Measurements from ENCODE around the gene KCNK3. TPM values are rescaled to one million over a fixed set of nuclear protein-coding genes. Genes with fewer than 3 reads are reported as not detected.
"Not testable (repeated sequence)": the region's sequence is repeated elsewhere in the genome, so short reads cannot be mapped to it uniquely, and the experiment has no call there.

Gene KCNK3
- total RNA-seq, 1 experiment from 2014 or later: 1.1 TPM

DNA sequence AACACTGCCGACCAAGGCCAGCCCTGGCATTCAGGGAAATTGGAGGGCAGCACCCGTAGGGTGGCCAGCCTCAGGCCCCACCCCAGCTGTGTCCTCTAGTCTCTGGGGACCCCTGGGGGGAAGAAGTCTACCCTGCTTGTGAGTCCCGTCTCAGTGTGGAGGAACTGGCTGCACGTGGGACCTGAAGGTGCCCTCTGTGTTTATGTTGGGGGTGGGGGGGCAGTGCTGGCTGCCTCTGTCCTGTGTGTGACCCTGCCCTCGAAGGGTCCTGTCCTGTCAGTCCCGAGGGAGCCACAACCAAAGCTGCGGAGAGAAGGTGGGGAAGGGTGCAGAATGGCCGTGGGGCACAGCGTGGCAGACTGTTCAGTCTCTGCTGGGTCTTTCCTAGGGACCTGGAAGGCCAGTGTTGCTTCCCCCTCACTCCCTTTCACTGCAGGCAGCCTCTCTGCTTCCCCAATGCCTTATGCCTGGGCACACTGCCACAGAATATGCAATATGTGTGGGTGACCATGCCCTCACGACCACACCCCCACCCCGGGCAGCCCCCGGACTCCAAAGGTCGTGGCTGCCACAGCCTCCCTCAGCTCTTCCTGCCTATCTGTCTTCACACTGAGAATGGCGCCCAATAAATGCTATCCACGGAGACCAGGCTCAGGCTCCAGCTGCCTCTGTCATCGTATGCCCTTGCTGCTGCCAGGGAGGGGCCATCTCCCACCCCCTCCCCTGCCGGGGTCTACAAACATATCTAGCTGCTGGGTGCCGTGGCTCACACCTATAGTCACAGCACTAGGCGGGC lies 38.2 kb downstream of the KCNK3 start:
- no peak for DNase-seq (ENCODE audit: low read depth)

- DNase-seq (ENCODE audit: low read depth): no peak
Observed at GRCh38 chr2:26731714-26732113, 39.2 kb downstream of the KCNK3 start.

DNA sequence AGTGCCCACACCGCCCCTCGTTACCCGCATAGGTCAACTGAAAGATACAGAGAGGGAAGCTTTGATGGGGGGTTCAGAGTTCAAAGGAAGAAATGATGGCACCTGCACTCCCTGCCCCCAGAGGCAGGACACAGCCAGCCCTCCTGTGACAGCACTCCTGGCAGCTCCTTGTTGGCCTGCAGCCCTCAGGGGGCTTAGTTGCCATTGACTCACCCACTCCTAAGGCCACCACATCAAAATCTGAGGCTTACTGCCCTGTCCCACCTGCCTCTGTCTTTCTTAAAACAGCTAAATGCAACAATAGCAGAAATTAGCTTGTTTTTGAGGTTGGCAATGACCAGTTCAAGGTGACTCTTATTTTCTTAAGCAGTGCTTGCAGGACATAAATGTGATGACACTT lies 39.9 kb downstream of the KCNK3 start:
- DNase-seq (ENCODE audit: low read depth): no peak

- no peak for DNase-seq (ENCODE audit: low read depth)
Observed at GRCh38 chr2:26733413-26733812, 40.9 kb downstream of the KCNK3 start.

GRCh38 chr2:26735097-26735496 lies 42.6 kb downstream of the KCNK3 start:
- peak; percentile 100 for DNase-seq (ENCODE audit: low read depth)

- peak; percentile 69 for DNase-seq (ENCODE audit: low read depth)
Observed at GRCh38 chr2:26735883-26736588, 43.5 kb downstream of the KCNK3 start.

DNA sequence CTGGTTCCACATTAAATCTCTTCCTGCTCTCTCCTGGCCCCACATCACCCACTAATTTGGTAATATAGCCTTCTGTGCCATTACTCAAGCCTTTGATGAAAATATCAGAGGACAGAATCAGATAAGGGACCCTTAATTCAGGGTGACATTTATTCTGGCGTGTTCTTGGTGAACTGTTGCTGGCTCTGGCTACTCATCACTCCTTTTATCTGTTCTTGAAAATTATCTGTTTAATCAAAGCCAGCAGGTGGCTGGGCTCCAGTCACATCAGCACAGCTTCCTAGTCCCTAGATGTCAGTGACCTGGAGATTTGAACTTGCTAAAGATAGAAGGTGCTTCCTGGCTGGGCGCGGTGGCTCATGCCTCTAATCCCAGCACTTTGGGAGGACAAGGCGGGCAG lies 44.7 kb downstream of the KCNK3 start:
- no peak for DNase-seq (ENCODE audit: low read depth)

GRCh38 chr2:26738481-26738880 lies 46.0 kb downstream of the KCNK3 start:
- DNase-seq (ENCODE audit: low read depth): no peak

DNA sequence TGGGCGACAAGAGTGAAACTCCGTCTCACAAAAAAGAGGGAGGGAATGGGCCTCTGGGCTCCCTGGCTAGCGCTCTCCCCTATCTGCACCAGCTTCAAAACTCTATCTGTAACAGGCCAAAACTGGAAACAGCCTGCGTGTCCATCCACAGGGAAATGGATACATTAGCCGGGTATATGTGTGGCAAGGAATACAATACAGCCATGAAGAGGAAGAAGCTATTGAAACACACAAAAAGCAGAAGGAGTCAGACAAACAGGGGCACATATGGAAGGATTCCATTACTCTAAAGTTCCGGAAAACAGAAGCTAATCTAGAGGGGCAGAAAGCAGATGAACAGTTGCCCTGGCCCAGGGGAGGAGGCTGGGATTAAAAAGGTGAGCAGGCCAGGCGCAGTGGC lies 47.0 kb downstream of the KCNK3 start:
- DNase-seq (ENCODE audit: low read depth): no peak

DNA sequence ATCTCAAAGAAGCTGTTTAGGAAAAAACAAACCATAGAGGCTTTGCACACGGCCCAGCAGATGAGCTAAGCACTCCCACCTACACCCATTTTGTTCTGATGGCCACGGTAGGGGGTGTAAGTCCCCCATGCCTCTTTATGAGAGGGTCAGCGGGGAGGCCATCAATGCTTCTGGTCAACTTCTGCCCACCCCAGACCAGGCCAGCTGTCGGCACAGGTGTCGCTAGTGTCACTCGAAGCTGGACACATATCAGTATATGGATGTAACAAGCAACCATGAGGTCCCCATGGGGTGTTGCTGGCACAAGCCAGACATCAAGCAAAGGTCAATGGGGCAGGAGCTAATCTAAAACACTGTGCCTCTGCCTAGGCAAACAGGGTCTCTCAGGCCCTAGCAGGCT lies 47.8 kb downstream of the KCNK3 start:
- DNase-seq (ENCODE audit: low read depth): no peak

- peak; percentile 34 for DNase-seq (ENCODE audit: low read depth)
Observed at GRCh38 chr2:26740890-26741302, 48.4 kb downstream of the KCNK3 start.

GRCh38 chr2:26742048-26742770 lies 49.7 kb downstream of the KCNK3 start:
- DNase-seq (ENCODE audit: low read depth): no peak

GRCh38 chr2:26743852-26744251 lies 51.3 kb downstream of the KCNK3 start:
- DNase-seq (ENCODE audit: low read depth): no peak

GRCh38 chr2:26744953-26745352 lies 52.4 kb downstream of the KCNK3 start:
- DNase-seq (ENCODE audit: low read depth): no peak

DNA sequence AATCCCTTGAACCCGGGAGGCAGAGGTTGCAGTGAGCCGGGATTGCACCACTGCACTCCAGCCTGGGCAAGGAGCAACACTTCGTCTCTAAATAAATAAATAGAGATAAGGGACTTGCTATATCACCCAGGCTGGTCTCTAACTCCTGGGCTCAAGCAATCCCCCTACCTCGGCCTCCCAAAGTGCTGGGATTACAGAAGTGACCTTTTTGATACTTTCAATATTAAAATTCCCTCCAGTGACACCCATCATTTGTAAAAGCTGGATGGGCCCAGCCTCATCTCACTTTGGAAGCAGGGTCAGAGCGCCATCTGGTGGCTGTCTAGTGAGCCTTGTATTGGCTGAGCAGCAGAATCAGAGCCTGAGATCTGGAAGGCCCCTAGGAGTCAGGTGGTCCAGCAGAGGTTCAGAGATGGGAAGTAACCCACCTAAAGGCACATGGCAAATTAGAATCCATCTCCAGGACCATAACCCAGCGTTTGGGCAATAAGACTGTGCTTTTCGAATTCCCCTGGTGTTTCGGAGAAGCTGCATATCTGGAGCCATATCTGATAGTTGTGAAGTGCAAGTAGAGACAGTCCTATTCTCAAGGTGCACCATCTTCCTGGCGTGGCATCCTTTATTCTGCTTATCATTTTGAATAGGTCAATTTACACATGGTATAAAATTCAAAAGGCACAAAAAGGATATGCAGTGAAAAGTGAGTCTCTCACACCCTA lies 53.2 kb downstream of the KCNK3 start:
- peak; percentile 72 for DNase-seq (ENCODE audit: low read depth)

GRCh38 chr2:26746934-26747333 lies 54.4 kb downstream of the KCNK3 start:
- DNase-seq (ENCODE audit: low read depth): no peak

DNA sequence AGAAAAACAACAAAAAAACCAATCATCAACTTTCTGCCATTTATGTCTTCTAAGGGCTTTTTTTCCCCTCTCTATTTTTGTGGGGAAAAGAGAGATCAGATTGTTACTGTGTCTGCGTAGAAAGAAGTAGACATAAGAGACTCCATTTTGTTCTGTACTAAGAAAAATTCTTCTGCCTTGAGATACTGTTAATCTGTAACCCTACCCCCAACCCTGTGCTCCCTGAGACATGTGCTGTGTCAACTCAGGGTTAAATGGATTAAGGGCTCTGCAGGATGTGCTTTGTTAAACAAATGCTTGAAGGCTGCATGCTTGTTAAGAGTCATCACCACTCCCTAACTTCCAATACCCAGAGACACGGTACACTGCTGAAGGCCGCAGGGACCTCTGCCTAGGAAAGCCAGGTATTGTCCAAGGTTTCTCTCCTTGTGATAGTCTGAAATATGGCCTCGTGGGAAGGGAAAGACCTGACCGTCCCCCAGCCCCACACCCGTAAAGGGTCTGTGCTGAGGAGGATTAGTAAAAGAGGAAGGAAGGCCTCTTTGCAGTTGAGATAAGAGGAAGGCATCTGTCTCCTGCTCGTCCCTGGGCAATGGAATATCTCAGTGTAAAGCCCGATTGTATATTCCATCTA lies 57.4 kb downstream of the KCNK3 start:
- DNase-seq (ENCODE audit: low read depth): not testable (repeated sequence)

- DNase-seq (ENCODE audit: low read depth): not testable (repeated sequence)
Observed at GRCh38 chr2:26750467-26750866, 57.9 kb downstream of the KCNK3 start.

DNA sequence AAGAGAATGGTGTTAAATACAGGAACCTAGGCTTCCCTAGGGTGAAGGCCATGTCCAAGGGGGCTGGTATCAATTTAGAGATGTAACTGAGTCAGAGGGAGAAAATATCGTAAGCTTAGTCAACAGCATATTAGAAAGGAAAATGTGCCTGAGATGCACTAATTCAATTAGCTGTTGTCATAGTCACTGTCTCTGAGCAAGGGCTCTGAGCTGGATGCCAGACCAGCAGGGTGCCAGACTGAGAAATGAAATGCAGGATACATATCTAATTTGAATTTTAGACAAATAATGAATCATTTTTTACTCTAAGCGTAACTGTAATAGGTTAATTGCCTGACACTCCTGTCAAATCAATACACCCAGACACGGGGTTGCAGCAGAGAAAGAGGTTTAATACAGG lies 60.1 kb downstream of the KCNK3 start:
- no peak for DNase-seq (ENCODE audit: low read depth)

GRCh38 chr2:26754539-26754938 lies 62.0 kb downstream of the KCNK3 start:
- DNase-seq (ENCODE audit: low read depth): no peak

DNA sequence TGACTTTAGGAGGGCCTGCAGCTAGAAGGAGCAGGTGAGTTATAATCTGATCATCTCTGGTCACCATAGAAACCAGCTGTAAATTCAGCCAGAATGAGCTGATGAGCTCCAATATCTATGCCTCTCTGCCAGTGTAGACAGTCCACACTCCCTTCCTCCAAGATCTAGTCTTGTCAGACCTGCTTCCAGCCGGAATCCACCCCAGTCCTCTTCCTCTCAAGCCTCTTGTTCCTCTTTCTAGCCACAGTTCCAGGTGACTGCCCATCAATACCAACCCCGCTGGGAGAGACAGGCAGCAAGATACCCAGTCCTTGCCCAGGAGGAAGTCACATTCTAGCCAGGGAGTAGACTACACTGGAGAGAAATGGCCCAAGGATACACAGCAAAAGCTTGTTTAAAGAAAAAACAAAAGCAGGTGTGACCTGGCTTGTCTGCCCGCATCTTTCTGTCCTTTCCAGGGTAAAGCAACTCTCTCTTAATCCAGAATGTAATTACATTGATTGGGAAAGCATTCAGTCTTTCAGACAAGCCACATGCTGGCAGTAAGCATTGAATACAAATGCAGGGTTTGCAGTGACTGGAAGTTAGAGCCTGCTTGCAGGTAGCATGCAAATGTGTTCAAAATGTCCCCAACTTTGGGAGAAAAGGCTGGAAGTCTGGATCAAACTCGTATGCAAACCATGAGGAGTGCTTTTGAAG lies 62.6 kb downstream of the KCNK3 start:
- DNase-seq (ENCODE audit: low read depth): no peak

Data from RPMI7951 (cell line).